Upper lobe of right lung (tissue), 1 donor: ENCODE results near the gene NEO1. TPM values are rescaled to one million over a fixed set of nuclear protein-coding genes. Genes with fewer than 3 reads are reported as not detected.

ENCODE experiments used
- ATAC-seq: fragments of 200-7000 bp; cut with Tn5 transposase; one replicate; pipeline ENCODE4 v1.9.1; 2020; ENCODE audit warnings: mild to moderate bottlenecking, moderate library complexity
- DNase-seq: peaks from one replicate; pipeline ENCODE4 v3.0.0-alpha.2; 2020
- H3K27ac ChIP-seq: fragments of 200-600 bp; one replicate; pipeline ENCODE4 v1.8.0; 2022
- H3K27me3 ChIP-seq: fragments of 200-600 bp; one replicate; pipeline ENCODE4 v1.8.0; 2022; ENCODE audit warnings: mild to moderate bottlenecking
- H3K36me3 ChIP-seq: fragments of 200-600 bp; one replicate; pipeline ENCODE4 v1.8.0; 2022
- H3K4me1 ChIP-seq: fragments of 200-600 bp; one replicate; pipeline ENCODE4 v1.8.0; 2022
- H3K4me3 ChIP-seq: fragments of 200-600 bp; one replicate; pipeline ENCODE4 v1.8.0; 2022; ENCODE audit warnings: mild to moderate bottlenecking
- H3K9me3 ChIP-seq: fragments of 200-600 bp; one replicate; pipeline ENCODE4 v1.8.0; 2022
- intact Hi-C: fragments of 100-400 bp; cut with DNase I; formaldehyde crosslinking; loops from one replicate; pipeline ENCODE4 v1.11.0; 2022
- total RNA-seq: library from RNA; stranded (reverse); fragmentation: NEBNext Ultra II Directional; extraction: Animal tissue kit (Norgen Biotek cat#: 25700); gene quantifications from one replicate; pipeline ENCODE4 v1.2.1, GENCODE V29; 2021
- TF ChIP-seq, protein P1 (sequence below): fragments of 200-600 bp; IDR thresholded peaks from one replicate; pipeline ENCODE4 v1.8.0; 2022; ENCODE audit warnings: antibody characterized with exemption
- donor health status: DM: no; HTN: yes; CAD: no; lungs with severe emphysema.

Gene NEO1
- total RNA-seq, 1 donor from 2014 or later: 44.8 TPM

DNA sequence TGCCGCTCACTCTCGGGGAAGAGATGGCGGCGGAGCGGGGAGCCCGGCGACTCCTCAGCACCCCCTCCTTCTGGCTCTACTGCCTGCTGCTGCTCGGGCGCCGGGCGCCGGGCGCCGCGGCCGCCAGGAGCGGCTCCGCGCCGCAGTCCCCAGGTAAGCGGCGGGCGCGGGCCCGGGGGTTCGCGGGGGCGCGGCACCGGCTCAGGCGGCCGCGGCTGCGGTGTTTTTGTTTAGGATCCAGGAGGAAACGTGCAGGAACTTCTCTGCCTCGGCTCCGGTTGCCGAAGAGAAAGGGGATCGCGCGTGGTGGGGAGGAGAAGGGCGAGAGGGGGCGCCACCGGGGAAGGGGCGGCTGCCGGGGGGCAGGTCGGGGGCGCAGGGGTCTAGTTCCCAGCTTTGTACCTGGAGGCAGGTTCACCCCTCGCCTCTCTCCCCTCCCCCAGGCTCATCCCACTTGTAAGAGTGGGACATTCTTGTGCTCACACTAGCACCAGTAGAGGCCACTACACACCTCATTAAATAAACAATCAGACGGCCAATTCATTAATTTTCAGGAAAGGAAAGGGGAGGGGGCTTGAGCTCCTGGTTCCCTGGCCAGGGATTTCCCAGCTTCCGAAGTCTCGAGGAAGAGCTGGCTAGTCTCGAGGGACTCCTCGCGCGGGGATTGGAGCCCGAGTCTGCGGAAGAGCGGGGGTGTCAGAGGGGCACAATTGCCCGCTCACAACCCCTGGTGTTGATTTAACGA is 562 bp downstream of the NEO1 start:
- Histone ChIP-seq H3K4me3 (peak overlapping the region; percentile 67), H3K27me3 (no peaks in the 10 kb centered on the region), H3K4me1 (no peaks in the 10 kb centered on the region), H3K27ac (peak overlapping the region; percentile 73), H3K36me3 (no peaks in the 10 kb centered on the region), H3K9me3 (no peaks in the 10 kb centered on the region)
- TF ChIP-seq, protein P1, sequence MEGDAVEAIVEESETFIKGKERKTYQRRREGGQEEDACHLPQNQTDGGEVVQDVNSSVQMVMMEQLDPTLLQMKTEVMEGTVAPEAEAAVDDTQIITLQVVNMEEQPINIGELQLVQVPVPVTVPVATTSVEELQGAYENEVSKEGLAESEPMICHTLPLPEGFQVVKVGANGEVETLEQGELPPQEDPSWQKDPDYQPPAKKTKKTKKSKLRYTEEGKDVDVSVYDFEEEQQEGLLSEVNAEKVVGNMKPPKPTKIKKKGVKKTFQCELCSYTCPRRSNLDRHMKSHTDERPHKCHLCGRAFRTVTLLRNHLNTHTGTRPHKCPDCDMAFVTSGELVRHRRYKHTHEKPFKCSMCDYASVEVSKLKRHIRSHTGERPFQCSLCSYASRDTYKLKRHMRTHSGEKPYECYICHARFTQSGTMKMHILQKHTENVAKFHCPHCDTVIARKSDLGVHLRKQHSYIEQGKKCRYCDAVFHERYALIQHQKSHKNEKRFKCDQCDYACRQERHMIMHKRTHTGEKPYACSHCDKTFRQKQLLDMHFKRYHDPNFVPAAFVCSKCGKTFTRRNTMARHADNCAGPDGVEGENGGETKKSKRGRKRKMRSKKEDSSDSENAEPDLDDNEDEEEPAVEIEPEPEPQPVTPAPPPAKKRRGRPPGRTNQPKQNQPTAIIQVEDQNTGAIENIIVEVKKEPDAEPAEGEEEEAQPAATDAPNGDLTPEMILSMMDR: peak; percentile 32
- peak; percentile 47 for ATAC-seq
- DNase-seq: peak; percentile 70
- intact Hi-C loops: no loop called here

DNA sequence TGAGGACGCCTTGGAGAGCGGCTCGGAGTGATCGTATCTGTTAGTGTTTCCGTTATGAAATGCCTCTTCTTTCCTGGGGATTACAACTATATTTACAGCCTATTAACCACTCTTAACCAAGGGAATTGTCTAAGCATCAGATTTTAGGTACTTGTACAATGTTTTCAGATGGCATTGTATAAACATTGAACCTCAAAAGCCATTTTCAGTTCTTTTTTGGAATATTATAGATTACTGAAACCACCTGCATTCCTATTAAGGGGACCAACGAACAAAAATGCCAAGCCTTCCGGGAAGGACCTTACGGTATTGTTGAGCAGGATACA is 1.1 kb downstream of the NEO1 start:
- ATAC-seq: no peak
- TF ChIP-seq, protein P1: no peak
- H3K27me3 ChIP-seq: no peaks in the 10 kb centered on the region
- H3K4me1 ChIP-seq: no peaks in the 10 kb centered on the region
- H3K9me3 ChIP-seq: no peaks in the 10 kb centered on the region
- H3K4me3 ChIP-seq: peak overlapping the region; percentile 67
- H3K36me3 ChIP-seq: no peaks in the 10 kb centered on the region
- H3K27ac ChIP-seq: peak overlapping the region; percentile 73
- intact Hi-C loops: no loop called here
- no peak for DNase-seq

DNA sequence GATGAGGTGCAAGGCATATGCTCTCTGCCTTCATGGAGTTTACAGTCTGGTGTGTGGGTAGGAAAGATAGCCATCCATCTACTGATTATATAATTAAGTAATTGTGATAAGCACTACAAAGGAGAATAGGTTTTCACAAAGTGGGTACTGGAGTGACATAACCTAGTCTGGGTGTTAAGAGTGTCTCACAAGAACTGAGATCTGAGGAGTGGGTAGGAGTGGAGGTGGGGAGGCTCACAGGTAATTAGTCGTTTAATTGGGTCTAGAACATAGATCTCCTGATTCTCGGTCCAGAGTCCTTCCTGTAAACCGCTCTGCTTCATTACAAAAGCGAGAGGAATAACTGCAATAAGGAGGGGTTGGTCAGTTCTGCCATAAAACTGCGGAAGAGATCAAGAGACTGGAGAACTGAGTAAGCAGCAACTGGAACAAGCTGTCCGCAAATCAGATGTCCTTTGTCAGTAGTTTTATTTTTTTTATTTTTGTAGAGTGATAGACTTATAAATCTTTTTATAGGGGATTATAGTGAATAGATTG is 2.2 kb downstream of the NEO1 start:
- no peak for ATAC-seq
- Histone ChIP-seq H3K4me1 (no peaks in the 10 kb centered on the region), H3K4me3 (no peak overlapping the region), H3K27ac (no peak overlapping the region), H3K9me3 (no peaks in the 10 kb centered on the region), H3K27me3 (no peaks in the 10 kb centered on the region), H3K36me3 (no peaks in the 10 kb centered on the region)
- no peak for DNase-seq
- TF ChIP-seq, protein P1: no peak
- intact Hi-C loops: no loop called here

DNA sequence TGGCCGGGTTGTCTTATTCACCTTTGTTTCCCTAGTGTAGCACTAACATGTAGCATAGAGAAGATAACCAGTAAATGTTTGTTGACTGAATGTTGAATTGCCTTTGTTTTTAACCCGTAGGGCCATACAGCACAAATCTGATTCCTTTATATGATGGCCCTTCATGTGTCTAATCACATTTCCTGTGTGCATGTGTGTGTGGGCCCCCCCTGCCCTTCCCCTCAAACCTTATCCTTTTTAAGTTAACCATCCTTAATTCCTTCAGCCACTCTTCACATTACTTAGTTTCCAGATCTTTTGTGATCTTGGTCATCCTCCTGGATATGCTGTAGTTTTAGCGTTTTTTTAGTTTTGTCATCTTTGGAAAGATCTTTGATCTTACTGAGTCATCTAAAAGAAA is 4.2 kb downstream of the NEO1 start:
- Histone ChIP-seq H3K27ac (no peak overlapping the region), H3K9me3 (no peaks in the 10 kb centered on the region), H3K4me3 (no peak overlapping the region), H3K27me3 (no peaks in the 10 kb centered on the region), H3K36me3 (no peaks in the 10 kb centered on the region), H3K4me1 (no peaks in the 10 kb centered on the region)
- intact Hi-C loops: no loop called here
- TF ChIP-seq, protein P1: no peak
- DNase-seq: no peak
- ATAC-seq: no peak

DNA sequence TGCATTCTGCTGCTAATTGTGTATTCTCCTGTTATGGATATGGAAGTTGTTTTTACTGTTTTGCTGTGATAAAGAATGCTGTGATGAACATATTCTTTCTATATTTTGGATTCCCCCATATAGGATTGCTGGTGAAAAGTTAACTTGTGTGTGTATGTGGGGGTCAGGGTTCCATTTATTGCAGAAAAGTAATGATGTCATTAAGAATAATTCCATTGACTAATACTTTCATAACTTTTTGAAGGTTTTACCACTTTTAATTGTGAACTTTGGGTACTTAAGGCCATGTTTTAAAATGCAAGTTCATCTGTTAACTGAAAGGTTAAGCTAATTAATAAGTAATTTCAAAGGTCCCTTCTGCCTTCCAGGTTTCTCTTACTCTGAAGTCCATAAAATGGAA is 6.2 kb downstream of the NEO1 start:
- intact Hi-C loops: no loop called here
- Histone ChIP-seq H3K4me1 (no peaks in the 10 kb centered on the region), H3K4me3 (no peak overlapping the region), H3K9me3 (no peaks in the 10 kb centered on the region), H3K27me3 (no peaks in the 10 kb centered on the region), H3K36me3 (no peaks in the 10 kb centered on the region), H3K27ac (no peak overlapping the region)
- TF ChIP-seq, protein P1: no peak
- no peak for ATAC-seq
- DNase-seq: no peak
